Forelimb muscle (tissue), 1 donor: ENCODE data around the gene PCBD2. TPM values are rescaled to one million over a fixed set of nuclear protein-coding genes. Genes with fewer than 3 reads are reported as not detected.
"Not testable (repeated sequence)": the region's sequence is repeated elsewhere in the genome, so short reads cannot be mapped to it uniquely, and the experiment has no call there.

Source experiments
- DNase-seq: peaks from one replicate; pipeline ENCODE4 v3.0.0-alpha.2; 2013; ENCODE audit warnings: low read depth
- polyA plus RNA-seq: library from polyadenylated mRNA; unstranded; fragments of 120-200 nt; gene quantifications from one replicate; pipeline ENCODE4 v1.2.1, GENCODE V29; 2013; ENCODE audit not compliant: insufficient read length

Gene PCBD2
- polyA plus RNA-seq, 1 donor = 10.2 TPM

- DNase-seq = no peak
Observed at GRCh38 chr5:134906811-134907210, 1.9 kb downstream of the PCBD2 start.

GRCh38 chr5:134910752-134911151 is 5.8 kb downstream of the PCBD2 start:
- DNase-seq = not testable (repeated sequence)

DNA sequence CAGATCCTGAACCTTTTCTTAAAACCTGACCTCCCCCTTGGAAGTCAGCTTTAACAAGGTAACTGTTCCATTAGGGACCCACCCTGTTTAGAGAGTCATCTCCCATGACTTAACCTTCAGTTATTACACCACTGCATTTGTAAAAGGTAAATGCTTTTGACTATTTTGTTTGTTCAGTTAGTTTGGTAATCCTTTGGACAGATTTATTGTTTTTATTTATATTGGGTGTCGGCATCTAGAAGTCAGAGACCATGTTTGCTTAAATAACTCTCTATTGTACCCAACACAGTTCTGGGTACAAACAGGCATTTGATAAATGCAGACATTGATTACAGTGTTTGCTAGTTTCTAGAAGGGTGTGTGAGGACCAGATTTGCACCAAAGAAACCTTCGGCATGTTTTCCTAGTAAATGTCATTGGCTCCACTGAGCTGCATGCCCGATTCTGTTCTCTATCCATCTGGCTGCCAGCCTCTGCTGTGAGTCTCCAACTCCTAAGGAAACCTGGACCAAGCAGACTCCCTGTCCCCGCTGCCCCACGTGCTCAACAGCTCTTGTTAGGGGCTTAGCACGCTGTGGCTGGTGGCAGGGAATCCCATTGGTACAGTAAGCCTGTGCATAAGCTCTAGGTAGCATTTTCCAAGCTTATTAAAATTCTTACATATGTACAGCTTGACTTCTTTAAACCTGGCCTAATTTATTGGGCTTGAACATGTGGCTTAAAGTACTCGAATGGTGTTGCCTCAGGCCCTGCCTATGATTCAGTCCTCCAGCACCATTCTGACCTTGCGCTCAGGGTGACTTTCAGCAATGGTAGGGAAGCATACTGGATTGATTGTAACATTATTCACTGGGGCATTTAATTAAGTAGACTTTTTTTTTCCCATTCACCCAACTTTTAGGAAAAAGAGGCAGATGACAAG is 6.6 kb downstream of the PCBD2 start:
- DNase-seq = no peak

DNA sequence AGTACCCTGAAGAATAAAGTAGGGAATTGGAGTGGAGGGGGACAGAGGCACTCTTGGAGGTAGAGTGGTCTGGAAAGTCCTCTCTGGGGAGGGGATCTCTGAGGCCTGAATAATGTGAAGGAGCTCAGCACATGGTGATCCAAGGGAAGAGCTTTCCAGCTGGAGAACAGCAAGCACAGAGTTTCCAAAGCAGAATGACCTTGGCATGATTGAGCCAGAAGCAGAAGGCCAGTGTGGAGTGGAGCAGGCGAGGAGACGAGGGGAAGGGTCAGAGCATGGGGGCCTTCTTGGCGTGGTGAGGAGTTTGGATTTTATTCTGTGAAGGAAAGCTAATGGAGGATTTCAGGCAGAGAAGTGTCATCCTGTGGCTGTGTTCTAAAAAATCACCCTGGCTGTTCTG is 8.3 kb downstream of the PCBD2 start:
- DNase-seq = no peak

- DNase-seq = no peak
Observed at GRCh38 chr5:134913795-134914194, 8.9 kb downstream of the PCBD2 start.

DNA sequence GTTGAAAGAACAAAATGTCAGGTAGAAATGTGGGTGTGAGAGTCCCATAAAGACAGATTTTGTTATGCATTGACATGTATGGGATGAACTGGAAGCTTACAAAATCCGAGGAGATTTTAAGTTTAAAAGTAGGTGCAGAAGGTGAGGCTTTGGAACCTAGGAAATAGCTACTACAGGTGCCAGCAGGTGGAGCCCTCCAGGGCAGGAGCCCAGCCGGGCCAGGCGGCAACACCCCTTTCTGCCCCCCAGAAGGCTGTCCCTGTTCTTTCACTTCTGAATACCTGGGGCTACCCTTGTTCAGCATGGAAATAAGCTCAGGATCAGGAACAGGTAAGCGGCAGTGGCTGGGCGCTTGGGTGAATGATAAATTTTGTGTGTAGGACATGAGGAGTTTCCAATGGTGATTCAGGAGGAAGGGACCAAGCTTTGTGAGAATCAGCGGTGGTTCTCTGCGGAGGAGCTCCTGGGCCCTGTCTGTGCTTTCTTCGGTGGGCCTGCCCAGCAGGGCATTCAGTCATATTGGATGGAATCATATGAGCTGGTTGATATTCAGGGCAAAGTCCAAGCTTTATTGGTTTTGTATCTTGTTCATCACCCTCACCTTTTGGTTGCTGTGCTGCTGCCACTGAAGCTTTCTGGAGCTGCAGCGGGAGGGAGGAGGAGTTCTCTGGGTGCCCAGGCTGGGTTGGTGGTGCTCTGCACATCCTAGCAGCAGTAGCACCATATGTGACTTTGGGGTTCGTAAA is 12.3 kb downstream of the PCBD2 start:
- DNase-seq = no peak

DNA sequence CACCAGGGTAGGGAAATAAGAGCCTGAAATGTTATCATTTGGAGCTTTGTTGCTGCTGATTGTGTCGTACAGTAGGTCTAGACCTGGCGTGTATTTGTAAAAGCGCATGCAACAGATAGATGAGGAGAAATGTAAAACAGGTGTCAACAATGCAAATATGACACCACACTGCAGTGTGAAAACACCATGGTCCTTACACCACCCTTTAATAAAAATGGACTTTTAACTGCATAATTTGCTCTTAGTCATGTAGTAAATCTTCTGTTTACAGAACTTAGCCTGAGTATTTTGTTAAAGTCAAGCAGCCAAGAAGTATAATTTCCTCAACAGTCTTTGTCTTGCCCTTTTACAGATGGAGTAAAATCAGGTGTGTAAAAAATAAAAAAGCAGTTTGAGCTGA is 13.9 kb downstream of the PCBD2 start:
- DNase-seq = no peak

GRCh38 chr5:134920848-134921575 is 16.1 kb downstream of the PCBD2 start:
- DNase-seq = no peak

GRCh38 chr5:134932508-134932907 is 27.6 kb downstream of the PCBD2 start:
- DNase-seq = no peak

GRCh38 chr5:134934202-134934601 is 29.3 kb downstream of the PCBD2 start:
- no peak for DNase-seq

- DNase-seq = no peak
Observed at GRCh38 chr5:134935711-134936602, 31.0 kb downstream of the PCBD2 start.

- DNase-seq = no peak
Observed at GRCh38 chr5:134937526-134937925, 32.6 kb downstream of the PCBD2 start.

DNA sequence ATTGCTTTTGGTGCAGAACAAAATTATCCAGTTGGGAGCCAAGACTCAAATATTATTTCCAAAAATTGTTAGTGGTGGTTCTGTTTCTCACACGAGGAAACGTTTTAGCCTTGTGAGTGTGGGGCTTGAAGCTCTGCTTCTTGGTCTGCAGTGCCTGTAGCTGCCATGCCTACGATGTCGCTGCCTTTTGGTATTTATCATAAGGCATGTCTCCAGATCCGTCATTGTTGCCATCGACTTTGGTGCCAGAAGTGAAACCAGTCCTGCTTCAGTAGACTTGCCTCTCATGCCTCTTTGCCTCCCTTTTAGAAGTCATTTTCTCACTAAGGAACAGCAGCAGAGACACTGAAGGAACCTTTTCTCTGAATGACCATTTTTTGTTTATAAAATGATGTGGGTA is 33.1 kb downstream of the PCBD2 start:
- no peak for DNase-seq

GRCh38 chr5:134939500-134939899 is 34.6 kb downstream of the PCBD2 start:
- no peak for DNase-seq

DNA sequence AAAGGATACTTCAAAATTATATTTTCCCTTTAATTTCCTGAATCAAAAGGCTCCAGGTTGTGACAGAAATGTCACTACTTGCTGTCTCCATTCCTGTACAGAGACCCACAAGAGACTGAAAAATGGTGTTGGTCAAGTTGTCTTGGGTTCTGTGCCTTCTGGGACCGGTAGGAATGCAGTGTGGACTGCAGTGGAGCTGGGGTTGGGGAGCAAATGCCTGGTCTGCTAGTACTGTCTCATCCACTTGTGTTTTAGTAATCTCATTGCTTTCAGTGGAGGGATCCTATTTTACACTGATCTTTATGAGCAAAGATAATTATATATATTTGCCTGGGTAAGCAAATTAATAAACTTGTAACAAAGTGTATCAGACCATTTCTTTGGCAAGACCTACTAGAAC is 38.6 kb downstream of the PCBD2 start:
- DNase-seq = no peak

DNA sequence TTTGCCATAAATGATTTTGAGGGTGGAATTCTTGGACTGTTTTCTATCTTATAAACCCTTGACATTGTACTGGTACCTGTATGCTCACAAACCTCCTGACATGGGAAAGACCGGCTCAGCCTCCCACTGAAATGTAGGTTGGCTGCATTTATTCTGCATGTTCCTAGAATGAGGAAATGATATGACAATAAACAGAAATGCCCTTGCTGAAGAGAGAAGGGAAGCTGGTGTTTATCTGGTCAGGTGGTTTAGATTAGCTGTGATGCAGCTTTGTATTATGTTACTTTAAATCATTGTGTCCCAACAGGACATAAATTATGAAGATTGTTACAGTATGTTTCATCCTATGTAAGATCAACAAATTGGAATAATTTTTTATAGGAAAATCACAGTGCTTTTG is 39.7 kb downstream of the PCBD2 start:
- no peak for DNase-seq

DNA sequence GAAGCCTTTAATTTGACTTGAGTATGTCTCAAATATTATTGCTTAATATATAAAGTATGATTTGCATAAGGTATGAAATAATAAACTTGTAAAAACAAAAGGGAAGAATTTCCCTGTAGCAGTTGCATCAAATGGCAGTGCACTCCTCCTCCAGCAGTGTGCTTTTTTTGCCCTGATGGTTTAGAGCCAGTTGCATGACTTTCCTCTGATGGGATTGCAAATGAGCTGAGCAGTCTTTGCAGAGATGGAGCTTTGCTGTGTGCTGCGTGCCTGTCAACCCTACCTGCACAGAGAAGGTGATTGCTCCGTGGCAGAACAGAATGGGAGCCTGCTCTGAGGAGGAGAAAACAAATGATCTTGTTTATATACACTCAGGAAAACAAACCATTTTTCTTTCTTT is 40.1 kb downstream of the PCBD2 start:
- DNase-seq = no peak

DNA sequence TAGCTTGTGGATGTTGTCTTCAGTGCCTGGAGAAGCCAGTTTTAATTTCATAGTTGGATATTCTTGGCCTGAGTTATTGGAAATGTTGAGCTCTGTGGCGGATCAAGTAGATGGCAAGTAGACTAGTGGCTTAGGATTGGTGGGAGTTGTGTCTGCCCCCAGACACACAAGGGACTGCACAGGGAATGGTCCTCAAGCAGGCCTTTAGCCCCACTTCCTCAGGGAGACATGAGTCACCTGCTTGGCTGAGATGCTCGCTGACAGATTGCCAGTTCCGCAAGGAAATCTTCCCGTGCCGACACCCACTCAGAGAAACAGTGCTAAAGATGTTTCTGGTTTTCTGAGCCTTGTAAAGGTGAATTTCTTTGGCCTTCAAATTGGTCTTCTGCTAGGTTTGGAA is 44.0 kb downstream of the PCBD2 start:
- DNase-seq = no peak

DNA sequence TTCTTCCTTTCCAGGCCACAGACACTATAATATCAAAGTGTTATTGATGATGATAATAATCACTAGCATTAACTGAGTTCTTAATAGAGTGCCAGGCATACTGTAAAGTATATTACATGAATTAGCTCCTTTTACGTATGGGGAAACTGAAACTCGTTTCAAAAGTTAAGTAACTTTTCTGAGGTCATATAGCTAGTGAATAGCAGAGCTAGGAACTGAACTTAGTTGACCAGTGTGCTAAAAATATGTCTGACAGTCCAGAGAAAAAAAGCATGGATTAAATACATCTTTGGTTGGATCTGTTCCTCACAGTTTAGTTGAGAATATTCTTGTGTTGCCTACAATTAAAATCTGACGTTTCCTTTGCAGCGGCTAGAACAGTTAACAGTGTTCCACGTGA is 44.4 kb downstream of the PCBD2 start:
- DNase-seq = no peak

- no peak for DNase-seq
Observed at GRCh38 chr5:134957920-134958608, 53.1 kb downstream of the PCBD2 start.

DNA sequence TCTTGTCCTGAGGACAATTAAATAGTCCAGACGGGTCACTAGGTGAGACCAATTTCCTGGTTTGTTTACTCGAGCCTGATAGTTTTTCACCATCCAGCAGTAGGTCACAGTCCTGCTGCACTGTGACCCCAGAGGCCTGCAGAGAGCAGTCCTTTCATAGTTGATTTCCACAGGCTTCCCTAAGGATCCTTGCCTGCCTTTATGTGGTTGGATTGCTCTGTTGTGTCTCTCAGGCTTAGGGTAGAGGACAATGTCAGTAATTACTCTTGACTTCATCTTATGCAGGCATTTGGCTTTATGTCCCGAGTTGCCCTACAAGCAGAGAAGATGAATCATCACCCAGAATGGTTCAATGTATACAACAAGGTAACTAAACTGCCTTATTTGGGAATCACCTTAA is 53.8 kb downstream of the PCBD2 start:
- DNase-seq = no peak
